ENCODE results near the gene LRRC70. TPM values are rescaled to one million over a fixed set of nuclear protein-coding genes. Genes with fewer than 3 reads are reported as not detected.

The LRRC70 gene
- total and polyA plus RNA-seq, 2 donors from 2014 or later, result 3.6 to 4.9 TPM

GRCh38 chr5:62536232-62536631 lies 42.4 kb upstream of the LRRC70 start:
- FAIRE-seq, result no peak
- intact Hi-C loops (cut with DNase I), result no loop called here
- no peak for DNase-seq

GRCh38 chr5:62536783-62537182 lies 41.8 kb upstream of the LRRC70 start:
- no peaks in the 10 kb centered on the region for H3K27me3 ChIP-seq (ENCODE audit: control insufficient read depth, insufficient read depth, low read length)
- no peaks in the 10 kb centered on the region for H3K9me3 ChIP-seq (ENCODE audit: control insufficient read depth in 2 of 3, insufficient read depth in 1 of 3, low read length in 3 of 3)
- TF ChIP-seq CTCF (IDR thresholded peaks at IDR 0.05; ENCODE audit: borderline replicate concordance, extremely low read depth, insufficient read depth), result no peak
- no peak for FAIRE-seq
- peaks cover 0 to 3% (median 0%) of the 10 kb centered on the region in 3 donors for H3K36me3 ChIP-seq (ENCODE audit: control insufficient read depth in 2 of 3, insufficient read depth in 3 of 3, low read length in 3 of 3)
- no peaks in the 10 kb centered on the region for H3K4me1 ChIP-seq (ENCODE audit: control insufficient read depth in 2 of 3, insufficient read depth in 2 of 3, low read depth in 1 of 3, low read length in 3 of 3)
- intact Hi-C loops (cut with DNase I), result no loop called here
- no peak overlapping the region for H3K27ac ChIP-seq (ENCODE audit: low read depth in 2 of 2, low read length in 2 of 2)
- no peak overlapping the region for H3K9ac ChIP-seq (ENCODE audit: low read length in 3 of 3)
- H3K4me3 ChIP-seq (ENCODE audit: low read length in 3 of 3), result no peak overlapping the region
- DNase-seq, result no peak

More at GRCh38 chr5:62536232-62536631, 42.4 kb upstream of the LRRC70 start:
- Histone ChIP-seq H3K4me3 (ENCODE audit: low read length in 3 of 3) (no peak overlapping the region), H3K9ac (ENCODE audit: low read length in 3 of 3) (no peak overlapping the region), H3K36me3 (ENCODE audit: control insufficient read depth in 2 of 3, insufficient read depth in 3 of 3, low read length in 3 of 3) (peaks cover 0 to 4% (median 0%) of the 10 kb centered on the region in 3 donors), H3K27ac (ENCODE audit: low read depth in 2 of 2, low read length in 2 of 2) (no peak overlapping the region), H3K4me1 (ENCODE audit: control insufficient read depth in 2 of 3, insufficient read depth in 2 of 3, low read depth in 1 of 3, low read length in 3 of 3) (no peaks in the 10 kb centered on the region), H3K27me3 (ENCODE audit: control insufficient read depth, insufficient read depth, low read length) (no peaks in the 10 kb centered on the region), H3K9me3 (ENCODE audit: control insufficient read depth in 2 of 3, insufficient read depth in 1 of 3, low read length in 3 of 3) (no peaks in the 10 kb centered on the region)
- TF ChIP-seq CTCF (IDR thresholded peaks at IDR 0.05; ENCODE audit: borderline replicate concordance, extremely low read depth, insufficient read depth), result no peak

- no peak overlapping the region for H3K27ac ChIP-seq (ENCODE audit: low read depth in 2 of 2, low read length in 2 of 2)
- intact Hi-C loops (cut with DNase I), result no loop called here
- no peaks in the 10 kb centered on the region for H3K4me1 ChIP-seq (ENCODE audit: control insufficient read depth in 2 of 3, insufficient read depth in 2 of 3, low read depth in 1 of 3, low read length in 3 of 3)
- H3K9ac ChIP-seq (ENCODE audit: low read length in 3 of 3), result no peak overlapping the region
- no peaks in the 10 kb centered on the region for H3K27me3 ChIP-seq (ENCODE audit: control insufficient read depth, insufficient read depth, low read length)
- FAIRE-seq (no peak), DNase-seq (no peak)
- no peaks in the 10 kb centered on the region for H3K9me3 ChIP-seq (ENCODE audit: control insufficient read depth in 2 of 3, insufficient read depth in 1 of 3, low read length in 3 of 3)
- TF ChIP-seq CTCF (IDR thresholded peaks at IDR 0.05; ENCODE audit: borderline replicate concordance, extremely low read depth, insufficient read depth), result no peak
- no peaks in the 10 kb centered on the region for H3K36me3 ChIP-seq (ENCODE audit: control insufficient read depth in 2 of 3, insufficient read depth in 3 of 3, low read length in 3 of 3)
- H3K4me3 ChIP-seq (ENCODE audit: low read length in 3 of 3), result no peak overlapping the region
Observed at GRCh38 chr5:62538017-62538942, 40.3 kb upstream of the LRRC70 start.
